Endothelial cell of umbilical vein (primary cell): ENCODE results near the gene L3MBTL4. TPM values are rescaled to one million over a fixed set of nuclear protein-coding genes. Genes with fewer than 3 reads are reported as not detected.
"Not testable (repeated sequence)": the region's sequence is repeated elsewhere in the genome, so short reads cannot be mapped to it uniquely, and the experiment has no call there.

ENCODE experiments used
- BruUV-seq: library from RNA; stranded (reverse); fragments of 400-500 nt; replicated peaks from 2 replicates; lab custom pipeline; 2021; lab: Mats Ljungman, UMichigan
- CTCF ChIA-PET: fragments of 300-600, 350-600 bp; sonication (Branson Sonifier 250); formaldehyde crosslinking; loops from one replicate; lab custom pipeline; 2021; ENCODE audit warnings: antibody characterized with exemption, inconsistent platforms; lab: Charles Lee
- POLR2A ChIA-PET: fragments of 300-600, 350-600 bp; sonication (Branson Sonifier 250); formaldehyde crosslinking; loops from one replicate; lab custom pipeline; 2021; ENCODE audit warnings: antibody characterized with exemption, inconsistent platforms; lab: Charles Lee
- DNase-seq: peaks from one replicate; pipeline ENCODE4 v3.0.0-alpha.2; 2011; ENCODE audit warnings: low read depth, low spot score
- FAIRE-seq: peaks from 2 replicates; lab custom pipeline; 2011; peaks lifted over from hg19 to GRCh38; lab: Jason Lieb, UNC
- H2AFZ ChIP-seq: 2 replicates; pipeline ENCODE4 v1.6.0; 2012; ENCODE audit warnings: low read depth, low read length, control low read depth, inconsistent platforms
- H3K27ac ChIP-seq: 2 replicates; pipeline ENCODE4 v1.5.1; 2011; ENCODE audit warnings: low read depth, mild to moderate bottlenecking, control low read depth, low read length, moderate library complexity; ENCODE audit not compliant: insufficient read depth
- H3K27me3 ChIP-seq, 2 experiments: 2 replicates each; pipeline versions ENCODE4 v1.6.0 to v1.6.1; 2011; ENCODE audit warnings: low read length in 2 of 2, mixed read lengths in 1 of 2; ENCODE audit not compliant: control insufficient read depth in 2 of 2, insufficient read depth in 2 of 2
- H3K36me3 ChIP-seq, 2 experiments: 2 replicates in 1 of 2; 3 replicates in 1 of 2; pipeline ENCODE4 v1.5.1; 2011; ENCODE audit warnings: low read length in 2 of 2, mild to moderate bottlenecking in 1 of 2, moderate library complexity in 1 of 2; ENCODE audit not compliant: control insufficient read depth in 2 of 2, insufficient read depth in 2 of 2; ENCODE audit errors: extremely low read depth in 1 of 2
- H3K4me1 ChIP-seq: 3 replicates; pipeline ENCODE4 v1.5.1; 2011; ENCODE audit warnings: mild to moderate bottlenecking, low read length; ENCODE audit not compliant: control insufficient read depth, insufficient read depth; ENCODE audit errors: extremely low read depth
- H3K4me2 ChIP-seq: 2 replicates; pipeline ENCODE4 v1.6.1; 2011; ENCODE audit warnings: low read length, control low read depth, mixed read lengths; ENCODE audit not compliant: insufficient read depth
- H3K4me3 ChIP-seq, 3 experiments: fragments of 200-600 bp in 1 of 3; sonication (generic), shearing (Covaris generic) in 1 of 3; replicated peaks in 1 of 3; 2 replicates each; pipeline ENCODE4 v1.5.1; 2011 to 2016; ENCODE audit warnings: control low read depth in 3 of 3, low read length in 3 of 3, mild to moderate bottlenecking in 2 of 3, inconsistent platforms in 1 of 3, low read depth in 1 of 3, moderate library complexity in 1 of 3; ENCODE audit not compliant: insufficient read depth in 1 of 3
- H3K79me2 ChIP-seq: 2 replicates; pipeline ENCODE4 v1.6.0; 2012; ENCODE audit warnings: low read length, inconsistent platforms; ENCODE audit not compliant: control insufficient read depth, insufficient read depth
- H3K9ac ChIP-seq: replicated peaks from 2 replicates; pipeline ENCODE3; 2011; ENCODE audit warnings: low read length, control low read depth; ENCODE audit not compliant: insufficient read depth; ENCODE audit errors: extremely low read depth
- H3K9me1 ChIP-seq: replicated peaks from 3 replicates; pipeline ENCODE4 v1.6.0; 2011; ENCODE audit warnings: mild to moderate bottlenecking, low read length; ENCODE audit not compliant: control insufficient read depth, insufficient read depth; ENCODE audit errors: extremely low read depth
- H3K9me3 ChIP-seq: replicated peaks from 2 replicates; pipeline ENCODE4 v1.5.1; 2012; ENCODE audit warnings: low read length, inconsistent platforms; ENCODE audit not compliant: control insufficient read depth, insufficient read depth
- H4K20me1 ChIP-seq: replicated peaks from 2 replicates; pipeline ENCODE3; 2011; ENCODE audit warnings: mild to moderate bottlenecking, low read length; ENCODE audit not compliant: control insufficient read depth, insufficient read depth; ENCODE audit errors: extremely low read depth
- CTCF ChIP-seq, 2 donors: IDR thresholded peaks; 1 replicate in 1 of 2; 2 replicates in 1 of 2; pipeline ENCODE4 v1.5.1; 2011; ENCODE audit warnings: low read length in 2 of 2, mild to moderate bottlenecking in 2 of 2, moderate library complexity in 2 of 2, control low read depth in 1 of 2, inconsistent platforms in 1 of 2, low read depth in 1 of 2; ENCODE audit not compliant: insufficient read depth in 1 of 2; ENCODE audit errors: extremely low read depth in 1 of 2
- FOS ChIP-seq: IDR thresholded peaks from 2 replicates; pipeline ENCODE4 v1.6.1; 2011; ENCODE audit warnings: mild to moderate bottlenecking, low read length, moderate library complexity, borderline replicate concordance; ENCODE audit not compliant: insufficient read depth
- GATA2 ChIP-seq: IDR thresholded peaks from 2 replicates; pipeline ENCODE4 v1.7.0; 2011; ENCODE audit warnings: low read depth, mild to moderate bottlenecking, moderate library complexity, mixed read lengths, low read length; ENCODE audit not compliant: insufficient read length, insufficient read depth
- JUN ChIP-seq: IDR thresholded peaks from 2 replicates; pipeline ENCODE4 v1.6.1; 2011; ENCODE audit warnings: borderline replicate concordance, low read depth; ENCODE audit not compliant: insufficient read length, insufficient read depth
- MAX ChIP-seq: IDR thresholded peaks from 2 replicates; pipeline ENCODE4 v1.6.1; 2011; ENCODE audit not compliant: insufficient read depth, insufficient read length
- MYC ChIP-seq: IDR thresholded peaks from one replicate; pipeline ENCODE4 v1.6.1; 2011; ENCODE audit warnings: mild to moderate bottlenecking, low read depth, low read length
- POLR2A ChIP-seq: IDR thresholded peaks from 2 replicates; pipeline ENCODE4 v1.6.1; 2012; ENCODE audit warnings: low read depth, mild to moderate bottlenecking, control low read depth, low read length
- POLR2AphosphoS5 ChIP-seq: IDR thresholded peaks from 2 replicates; pipeline ENCODE4 v1.6.1; 2012; ENCODE audit warnings: low read depth, mild to moderate bottlenecking, control low read depth, low read length, moderate library complexity; ENCODE audit not compliant: insufficient read depth
- dilution Hi-C: fragments of 300-500 bp; cut with MboI; formaldehyde crosslinking; loops from one replicate; pipeline ENCODE4 v1.15.0; 2019; ENCODE audit warnings: low sequenced_read_pairs; ENCODE audit not compliant: extremely low pct_ligation_motif_present
- intact Hi-C: fragments of 100-400 bp; cut with micrococcal nuclease; formaldehyde crosslinking; loops from one replicate; pipeline ENCODE4 v1.10.0; 2022
- polyA plus RNA-seq, 4 experiments: library from polyadenylated mRNA; depleted of rRNA in 3 of 4; stranded (reverse) in 3 of 4; unstranded in 1 of 4; fragments of >200 nt; gene quantifications; 2 replicates each; pipeline versions ENCODE4 v1.2.1 to v1.2.3, GENCODE V29; 2011 to 2012; ENCODE audit warnings: missing spikeins in 1 of 4
- total RNA-seq: library from RNA; stranded (reverse); gene quantifications from 2 replicates; pipeline ENCODE4 v1.2.3, GENCODE V29; 2021

Gene L3MBTL4
- total and polyA plus RNA-seq, 2 donors (not counting 3 experiments of a cell fraction or from before 2014, with no cell fraction given): 0.80 TPM; not detected in 1

DNA sequence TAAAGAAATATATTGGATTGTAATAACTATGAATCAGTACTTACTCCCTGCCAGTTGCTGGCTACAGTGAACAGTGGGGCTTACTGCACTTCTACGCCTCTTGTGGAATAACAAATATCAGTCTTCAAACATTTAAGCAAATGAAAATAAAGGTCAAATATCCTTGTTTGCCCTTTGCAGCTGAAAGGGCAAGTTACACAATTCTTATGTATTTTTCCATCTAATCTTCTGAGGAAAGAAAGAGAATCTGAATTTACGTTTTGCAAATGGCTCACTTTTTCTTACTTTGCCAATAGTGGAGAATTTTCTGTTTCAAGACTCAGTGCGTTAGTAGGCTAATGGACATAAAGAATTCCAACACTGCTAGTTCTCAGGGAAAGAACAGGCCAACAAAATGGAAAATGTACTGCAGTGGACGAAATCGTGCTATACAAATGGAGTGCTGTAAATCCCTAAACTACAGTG is 362.2 kb downstream of the L3MBTL4 start:
- POLR2A ChIA-PET: no interaction called here
- dilution Hi-C loops: no loop called here

GRCh38 chr18:6047596-6047995 is 367.1 kb downstream of the L3MBTL4 start:
- CTCF ChIA-PET, intact Hi-C loops, H3K9me1 ChIP-seq, H3K4me3 ChIP-seq, H3K27ac ChIP-seq, H3K9ac ChIP-seq, FAIRE-seq, H3K9me3 ChIP-seq, H4K20me1 ChIP-seq, H3K79me2 ChIP-seq, DNase-seq, H3K4me2 ChIP-seq, BruUV-seq, H3K4me1 ChIP-seq, H3K27me3 ChIP-seq, H2AFZ ChIP-seq, H3K36me3 ChIP-seq, dilution Hi-C loops, POLR2A ChIA-PET: not testable (repeated sequence)

More for the DNA sequence above, 362.2 kb downstream of the L3MBTL4 start:
- no peaks in the 10 kb centered on the region for H3K79me2 ChIP-seq
- no peaks in the 10 kb centered on the region for H4K20me1 ChIP-seq
- CTCF ChIA-PET: no interaction called here
- no peaks in the 10 kb centered on the region for H3K9me1 ChIP-seq
- intact Hi-C loops: no loop called here
- H3K9me3 ChIP-seq: no peaks in the 10 kb centered on the region
- DNase-seq (no peak), FAIRE-seq (no peak)
- H3K4me3 ChIP-seq: no peak overlapping the region
- no peak overlapping the region for H2AFZ ChIP-seq
- H3K36me3 ChIP-seq: no peaks in the 10 kb centered on the region
- peaks cover 21% of the 10 kb centered on the region for H3K4me1 ChIP-seq
- TF ChIP-seq MAX (no peak), POLR2A (no peak), MYC (no peak), FOS (no peak), JUN (no peak), POLR2AphosphoS5 (no peak), GATA2 (no peak), CTCF (IDR thresholded peaks at IDR 0.05; ENCODE audit: extremely low read depth in 1 of 2, insufficient read depth in 1 of 2, low read depth in 1 of 2, low read length in 2 of 2) (no peak)
- H3K27ac ChIP-seq: no peak overlapping the region
- no peaks in the 10 kb centered on the region for H3K27me3 ChIP-seq
- no peak overlapping the region for H3K9ac ChIP-seq
- H3K4me2 ChIP-seq: no peak overlapping the region
- no TSS peak for BruUV-seq
